CD14-positive monocyte (primary cell): ENCODE measurements around the gene KRT86. TPM values are rescaled to one million over a fixed set of nuclear protein-coding genes. Genes with fewer than 3 reads are reported as not detected.

Source experiments
- DNase-seq, 3 donors: peaks; one replicate each; pipeline ENCODE4 v3.0.0-alpha.2; 2011 to 2022
- H2AFZ ChIP-seq: 2 replicates; pipeline ENCODE4 v1.6.0; 2012; ENCODE audit warnings: mild to moderate bottlenecking, low read depth, low read length, inconsistent platforms; ENCODE audit not compliant: insufficient read depth, poor library complexity, severe bottlenecking
- H3K27ac ChIP-seq, 2 donors: 1 replicate in 1 of 2; 2 replicates in 1 of 2; pipeline ENCODE4 v1.5.1; 2012 to 2013; ENCODE audit warnings: low read length in 2 of 2, control low read depth in 1 of 2, inconsistent platforms in 1 of 2, low read depth in 1 of 2, mild to moderate bottlenecking in 1 of 2
- H3K27me3 ChIP-seq, 2 donors: one replicate each; pipeline versions ENCODE4 v1.6.0 to v1.6.1; 2011 to 2013; ENCODE audit warnings: low read length in 2 of 2; ENCODE audit not compliant: control insufficient read depth in 2 of 2, insufficient read depth in 2 of 2
- H3K36me3 ChIP-seq, 2 donors: replicated peaks in 1 of 2; 1 replicate in 1 of 2; 2 replicates in 1 of 2; pipeline versions ENCODE4 v1.5.1 to v1.6.1; 2012 to 2013; ENCODE audit warnings: low read length in 2 of 2, control low read depth in 1 of 2, inconsistent platforms in 1 of 2, mild to moderate bottlenecking in 1 of 2; ENCODE audit not compliant: insufficient read depth in 2 of 2, control insufficient read depth in 1 of 2
- H3K4me1 ChIP-seq, 2 donors: 1 replicate in 1 of 2; 2 replicates in 1 of 2; pipeline versions ENCODE4 v1.5.1 to v1.6.1; 2012 to 2013; ENCODE audit warnings: low read length in 2 of 2, control low read depth in 1 of 2, inconsistent platforms in 1 of 2, mild to moderate bottlenecking in 1 of 2, moderate library complexity in 1 of 2; ENCODE audit not compliant: insufficient read depth in 2 of 2, control insufficient read depth in 1 of 2
- H3K4me2 ChIP-seq: replicated peaks from 2 replicates; pipeline ENCODE3; 2012; ENCODE audit warnings: low read length, moderate library complexity, mild to moderate bottlenecking; ENCODE audit not compliant: poor library complexity, severe bottlenecking; ENCODE audit errors: extremely low read depth
- H3K4me3 ChIP-seq, 3 experiments: fragments of 200-600 bp in 1 of 3; sonication (generic) in 1 of 3; replicated peaks in 1 of 3; 1 replicate in 2 of 3; 2 replicates in 1 of 3; pipeline ENCODE4 v1.5.1; 2011 to 2013; ENCODE audit warnings: low read length in 3 of 3, mild to moderate bottlenecking in 3 of 3, control low read depth in 2 of 3, low read depth in 2 of 3, inconsistent platforms in 1 of 3, moderate library complexity in 1 of 3
- H3K79me2 ChIP-seq: 2 replicates; pipeline ENCODE4 v1.6.0; 2012; ENCODE audit warnings: mild to moderate bottlenecking, control low read depth, inconsistent platforms, low read length, moderate library complexity; ENCODE audit not compliant: insufficient read depth
- H3K9ac ChIP-seq: 2 replicates; pipeline ENCODE4 v1.6.0; 2017; ENCODE audit warnings: low read length, mild to moderate bottlenecking; ENCODE audit not compliant: insufficient read depth, poor library complexity, severe bottlenecking
- H3K9me3 ChIP-seq, 2 donors: replicated peaks in 1 of 2; 1 replicate in 1 of 2; 2 replicates in 1 of 2; pipeline versions ENCODE4 v1.5.1 to v1.6.1; 2012 to 2013; ENCODE audit warnings: low read length in 2 of 2, control low read depth in 1 of 2; ENCODE audit not compliant: control insufficient read depth in 1 of 2, insufficient read depth in 1 of 2
- H4K20me1 ChIP-seq: 2 replicates; pipeline ENCODE4 v1.6.0; 2012; ENCODE audit warnings: mild to moderate bottlenecking, low read length, control low read depth, moderate library complexity; ENCODE audit not compliant: insufficient read depth
- H3K27ac Mint-ChIP-seq, 7 donors: one replicate each; pipeline ENCODE4 v1.8.0; 2020; ENCODE audit warnings: mild to moderate bottlenecking in 7 of 7, mixed read lengths in 7 of 7, moderate library complexity in 6 of 7, inconsistent platforms in 2 of 7
- H3K27me3 Mint-ChIP-seq, 3 donors: one replicate each; pipeline ENCODE4 v1.8.0; 2021 to 2022; ENCODE audit warnings: low read depth in 3 of 3, mild to moderate bottlenecking in 3 of 3, mixed read lengths in 3 of 3, moderate library complexity in 3 of 3, inconsistent platforms in 1 of 3
- H3K36me3 Mint-ChIP-seq, 2 donors: one replicate each; pipeline ENCODE4 v1.8.0; 2020; ENCODE audit warnings: mixed read lengths in 2 of 2, inconsistent platforms in 1 of 2, mild to moderate bottlenecking in 1 of 2
- H3K4me1 Mint-ChIP-seq: one replicate; pipeline ENCODE4 v1.8.0; 2020; ENCODE audit warnings: mild to moderate bottlenecking, mixed read lengths
- H3K4me3 Mint-ChIP-seq, 2 donors: one replicate each; pipeline ENCODE4 v1.8.0; 2020; ENCODE audit warnings: mild to moderate bottlenecking in 2 of 2, mixed read lengths in 2 of 2, moderate library complexity in 1 of 2
- H3K9me3 Mint-ChIP-seq, 7 donors: one replicate each; pipeline ENCODE4 v1.8.0; 2020 to 2022; ENCODE audit warnings: mixed read lengths in 7 of 7, mild to moderate bottlenecking in 6 of 7, moderate library complexity in 6 of 7, inconsistent platforms in 2 of 7
- CTCF ChIP-seq: fragments of 200-600 bp; IDR thresholded peaks from one replicate; pipeline ENCODE4 v1.8.0; 2022; ENCODE audit warnings: antibody characterized with exemption, mild to moderate bottlenecking
- whole genome bisulfite sequencing: methylation state at CpG from one replicate; pipeline ENCODE4 v1.1.5; 2013; ENCODE audit warnings: missing lambda C conversion rate; ENCODE audit not compliant: insufficient coverage; 5-methylcytosine and 5-hydroxymethylcytosine counted together
- intact Hi-C, 2 donors: fragments of 100-400 bp; cut with micrococcal nuclease; formaldehyde crosslinking; loops; one replicate each; pipeline versions ENCODE4 v1.15.0 to v1.15.1; 2023
- polyA plus RNA-seq, 3 donors: library from polyadenylated mRNA; depleted of rRNA in 1 of 3; unstranded in 2 of 3; stranded (reverse) in 1 of 3; fragments of 300-500 nt in 2 of 3; fragments of >200 nt in 1 of 3; fragmentation: Illumina TruSeq in 2 of 3; gene quantifications; 1 replicate in 2 of 3; 2 replicates in 1 of 3; pipeline ENCODE4 v1.2.3, GENCODE V29; 2012 to 2021

Gene KRT86
- polyA plus RNA-seq, 3 donors = not detected

- H3K4me2 ChIP-seq = no peak overlapping the region
- no peaks in the 10 kb centered on the region for H3K9me3 ChIP-seq
- H4K20me1 ChIP-seq = no peaks in the 10 kb centered on the region
- no peaks in the 10 kb centered on the region for H3K36me3 ChIP-seq
- H3K36me3 Mint-ChIP-seq = peaks cover 10 to 16% of the 10 kb centered on the region in 2 donors
- no peak overlapping the region for H3K9ac ChIP-seq
- H3K9me3 Mint-ChIP-seq = peaks cover 0 to 20% (median 3%) of the 10 kb centered on the region in 7 donors
- intact Hi-C loops = no loop called here
- no peak for TF ChIP-seq CTCF
- no peak overlapping the region for H3K4me3 ChIP-seq
- H2AFZ ChIP-seq = no peak overlapping the region
- peaks cover 15% of the 10 kb centered on the region for H3K4me1 Mint-ChIP-seq
- H3K79me2 ChIP-seq = no peaks in the 10 kb centered on the region
- DNase-seq = no peak
- H3K4me1 ChIP-seq = no peaks in the 10 kb centered on the region
- H3K27ac Mint-ChIP-seq = peak overlapping the region in 3 of 7 donors; percentile 18 to 50 (median 22)
- 96% methylated on average over 3 of the region's 11 CpGs for WGBS
- peak overlapping the region in 1 of 2 donors; percentile 0 for H3K4me3 Mint-ChIP-seq
- H3K27me3 Mint-ChIP-seq = peaks cover 75 to 88% (median 88%) of the 10 kb centered on the region in 3 donors
- peaks cover 40 to 87% of the 10 kb centered on the region in 2 donors for H3K27me3 ChIP-seq
- no peak overlapping the region for H3K27ac ChIP-seq
Observed at GRCh38 chr12:52252728-52253343, 21.6 kb upstream of the KRT86 start.

- Mint-ChIP-seq H3K27me3 (peaks cover 80 to 92% (median 89%) of the 10 kb centered on the region in 3 donors), H3K4me1 (peaks cover 18% of the 10 kb centered on the region), H3K27ac (peak overlapping the region in 2 of 7 donors; percentile 22 to 50), H3K36me3 (peaks cover 10 to 16% of the 10 kb centered on the region in 2 donors), H3K4me3 (no peak overlapping the region), H3K9me3 (peaks cover 0 to 20% (median 3%) of the 10 kb centered on the region in 7 donors)
- no peak for DNase-seq
- H3K79me2 ChIP-seq = no peaks in the 10 kb centered on the region
- H3K9me3 ChIP-seq = no peaks in the 10 kb centered on the region
- intact Hi-C loops = no loop called here
- H3K27ac ChIP-seq = no peak overlapping the region
- no peak overlapping the region for H3K4me3 ChIP-seq
- 95% methylated on average over 10 of the region's 14 CpGs for WGBS
- peaks cover 44 to 85% of the 10 kb centered on the region in 2 donors for H3K27me3 ChIP-seq
- H3K4me1 ChIP-seq = peaks cover 0 to 7% of the 10 kb centered on the region in 2 donors
- H4K20me1 ChIP-seq = no peaks in the 10 kb centered on the region
- TF ChIP-seq CTCF = no peak
- H2AFZ ChIP-seq = no peak overlapping the region
- no peak overlapping the region for H3K4me2 ChIP-seq
- H3K9ac ChIP-seq = no peak overlapping the region
- H3K36me3 ChIP-seq = no peaks in the 10 kb centered on the region
Observed at GRCh38 chr12:52253391-52254179, 20.9 kb upstream of the KRT86 start.
